Measurements from ENCODE around the gene SHANK1.
"Not testable (repeated sequence)": the region's sequence is repeated elsewhere in the genome, so short reads cannot be mapped to it uniquely, and the experiment has no call there.

SHANK1 gene

GRCh38 chr19:50632151-50632835 is 87.3 kb downstream of the SHANK1 start:
- no peak overlapping the region for H3K4me3 Mint-ChIP-seq
- peaks cover 5 to 8% of the 10 kb centered on the region in 2 donors for H3K9me3 Mint-ChIP-seq
- peaks cover 20% of the 10 kb centered on the region for H3K27me3 Mint-ChIP-seq
- ATAC-seq = no peak
- H3K27ac Mint-ChIP-seq = no peak overlapping the region
- H3K4me1 Mint-ChIP-seq = no peaks in the 10 kb centered on the region
- no peak for DNase-seq

- H3K27ac Mint-ChIP-seq = no peak overlapping the region
- peaks cover 11% of the 10 kb centered on the region for H3K27me3 Mint-ChIP-seq
- H3K9me3 Mint-ChIP-seq = peaks cover 0 to 5% of the 10 kb centered on the region in 2 donors
- no peak overlapping the region for H3K4me3 Mint-ChIP-seq
- ATAC-seq = no peak
- no peak for DNase-seq
- no peaks in the 10 kb centered on the region for H3K4me1 Mint-ChIP-seq
Observed at GRCh38 chr19:50629801-50630200, 89.8 kb downstream of the SHANK1 start.

GRCh38 chr19:50629194-50629593 is 90.4 kb downstream of the SHANK1 start:
- H3K4me3 Mint-ChIP-seq = no peak overlapping the region
- H3K9me3 Mint-ChIP-seq = peaks cover 0 to 4% of the 10 kb centered on the region in 2 donors
- ATAC-seq = no peak
- peaks cover 11% of the 10 kb centered on the region for H3K27me3 Mint-ChIP-seq
- H3K27ac Mint-ChIP-seq = no peak overlapping the region
- no peaks in the 10 kb centered on the region for H3K4me1 Mint-ChIP-seq
- DNase-seq = no peak

- ATAC-seq = no peak
- Mint-ChIP-seq H3K4me3 (no peak overlapping the region), H3K9me3 (no peaks in the 10 kb centered on the region), H3K27ac (no peak overlapping the region), H3K4me1 (no peaks in the 10 kb centered on the region), H3K27me3 (peaks cover 11% of the 10 kb centered on the region)
- DNase-seq = no peak
Observed at GRCh38 chr19:50628551-50628950, 91.1 kb downstream of the SHANK1 start.

GRCh38 chr19:50628146-50628545 is 91.5 kb downstream of the SHANK1 start:
- no peak overlapping the region for H3K4me3 Mint-ChIP-seq
- no peak for ATAC-seq
- H3K27ac Mint-ChIP-seq = no peak overlapping the region
- H3K27me3 Mint-ChIP-seq = peaks cover 11% of the 10 kb centered on the region
- no peaks in the 10 kb centered on the region for H3K9me3 Mint-ChIP-seq
- DNase-seq = no peak
- H3K4me1 Mint-ChIP-seq = no peaks in the 10 kb centered on the region

GRCh38 chr19:50626795-50627194 is 92.8 kb downstream of the SHANK1 start:
- no peaks in the 10 kb centered on the region for H3K4me1 Mint-ChIP-seq
- no peak for ATAC-seq
- H3K4me3 Mint-ChIP-seq = no peak overlapping the region
- no peak for DNase-seq
- no peaks in the 10 kb centered on the region for H3K9me3 Mint-ChIP-seq
- H3K27ac Mint-ChIP-seq = no peak overlapping the region
- peaks cover 11% of the 10 kb centered on the region for H3K27me3 Mint-ChIP-seq

- no peak overlapping the region for H3K4me3 Mint-ChIP-seq
- no peaks in the 10 kb centered on the region for H3K4me1 Mint-ChIP-seq
- ATAC-seq = no peak
- H3K9me3 Mint-ChIP-seq = no peaks in the 10 kb centered on the region
- H3K27me3 Mint-ChIP-seq = peaks cover 11% of the 10 kb centered on the region
- H3K27ac Mint-ChIP-seq = peak overlapping the region in 1 of 2 donors; percentile 15
- no peak for DNase-seq
Observed at GRCh38 chr19:50626011-50626410, 93.6 kb downstream of the SHANK1 start.

GRCh38 chr19:50624949-50625600 is 94.5 kb downstream of the SHANK1 start:
- ATAC-seq (no peak), DNase-seq (no peak)
- Mint-ChIP-seq H3K4me1 (no peaks in the 10 kb centered on the region), H3K4me3 (no peak overlapping the region), H3K27ac (no peak overlapping the region), H3K27me3 (peaks cover 11% of the 10 kb centered on the region), H3K9me3 (no peaks in the 10 kb centered on the region)

GRCh38 chr19:50620394-50620906 is 99.2 kb downstream of the SHANK1 start:
- not testable (repeated sequence) for ATAC-seq

GRCh38 chr19:50619184-50619583 is 100.4 kb downstream of the SHANK1 start:
- H3K4me1 Mint-ChIP-seq, H3K27me3 Mint-ChIP-seq: not testable (repeated sequence)

More at GRCh38 chr19:50620394-50620906, 99.2 kb downstream of the SHANK1 start:
- not testable (repeated sequence) for H3K27me3 Mint-ChIP-seq, H3K9me3 Mint-ChIP-seq, H3K27ac Mint-ChIP-seq, DNase-seq, H3K4me3 Mint-ChIP-seq, H3K4me1 Mint-ChIP-seq

GRCh38 chr19:50618379-50618778 is 101.2 kb downstream of the SHANK1 start:
- H3K27me3 Mint-ChIP-seq, DNase-seq, H3K4me3 Mint-ChIP-seq, H3K27ac Mint-ChIP-seq, ATAC-seq, H3K4me1 Mint-ChIP-seq, H3K9me3 Mint-ChIP-seq: not testable (repeated sequence)

More at GRCh38 chr19:50619184-50619583, 100.4 kb downstream of the SHANK1 start:
- not testable (repeated sequence) for ATAC-seq, H3K27ac Mint-ChIP-seq, DNase-seq, H3K4me3 Mint-ChIP-seq, H3K9me3 Mint-ChIP-seq

- not testable (repeated sequence) for H3K9me3 Mint-ChIP-seq, ATAC-seq, H3K27ac Mint-ChIP-seq, H3K4me3 Mint-ChIP-seq, H3K4me1 Mint-ChIP-seq, DNase-seq
- peaks cover 18% of the 10 kb centered on the region for H3K27me3 Mint-ChIP-seq
Observed at GRCh38 chr19:50612504-50613404, 106.8 kb downstream of the SHANK1 start.
